ENCODE results near the gene TFDP1. TPM values are rescaled to one million over a fixed set of nuclear protein-coding genes. Genes with fewer than 3 reads are reported as not detected.
"Not testable (repeated sequence)": the region's sequence is repeated elsewhere in the genome, so short reads cannot be mapped to it uniquely, and the experiment has no call there.

The TFDP1 gene
- polyA plus RNA-seq, 3 donors from 2014 or later, result 25.2 to 39.3 (median 33.7) TPM

DNA sequence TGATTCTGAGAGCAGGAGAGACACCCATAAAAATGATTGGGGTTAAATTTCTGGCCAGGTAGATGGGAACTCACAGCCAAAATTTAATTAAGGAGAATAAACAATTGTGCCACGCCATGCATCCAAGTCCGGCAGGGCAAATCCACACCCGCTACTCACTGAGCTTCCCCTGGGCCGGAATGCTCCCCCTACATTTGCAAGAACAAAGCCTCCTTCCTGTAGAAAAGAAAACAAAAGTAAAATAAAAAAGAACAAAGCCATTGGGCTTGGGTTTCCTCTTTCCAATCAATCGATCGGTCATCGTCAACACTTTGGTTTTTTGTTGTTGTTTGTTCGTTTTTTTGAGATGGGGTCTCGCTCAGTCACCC, 30.2 kb upstream of the TFDP1 start:
- DNase-seq, result no peak
- H3K27ac Mint-ChIP-seq, result peak overlapping the region in 1 of 6 donors; percentile 40
- peaks cover 3 to 5% (median 4%) of the 10 kb centered on the region in 3 donors for H3K27me3 Mint-ChIP-seq (ENCODE audit: low read depth in 3 of 3)
- H3K9me3 Mint-ChIP-seq, result no peaks in the 10 kb centered on the region
- no peaks in the 10 kb centered on the region for H3K4me1 Mint-ChIP-seq
- peaks cover 5 to 18% (median 17%) of the 10 kb centered on the region in 3 donors for H3K36me3 Mint-ChIP-seq
- no peak overlapping the region for H3K4me3 Mint-ChIP-seq

DNA sequence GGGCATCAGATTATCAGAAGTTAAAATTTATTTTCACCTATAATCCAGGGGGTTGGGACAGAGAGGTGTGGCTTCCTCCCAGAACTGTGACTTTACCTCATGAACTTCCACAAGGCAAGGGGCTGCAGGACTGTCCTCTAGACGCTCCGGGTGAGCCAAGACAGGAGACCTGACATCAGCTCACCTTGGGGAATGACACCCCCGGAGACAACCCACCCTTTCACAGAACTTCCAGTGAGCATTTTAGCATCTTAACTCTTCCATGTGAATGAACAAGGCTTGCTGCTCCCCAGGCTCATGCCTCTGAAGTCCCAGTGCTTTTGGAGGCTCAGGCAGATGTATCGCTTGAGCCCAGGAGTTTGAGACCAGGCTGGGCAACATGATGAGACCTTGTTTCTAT, 29.4 kb upstream of the TFDP1 start:
- no peak for DNase-seq
- peaks cover 3 to 8% (median 4%) of the 10 kb centered on the region in 3 donors for H3K27me3 Mint-ChIP-seq (ENCODE audit: low read depth in 3 of 3)
- peaks cover 5 to 17% (median 17%) of the 10 kb centered on the region in 3 donors for H3K36me3 Mint-ChIP-seq
- H3K4me3 Mint-ChIP-seq, result no peak overlapping the region
- H3K4me1 Mint-ChIP-seq, result no peaks in the 10 kb centered on the region
- H3K27ac Mint-ChIP-seq, result no peak overlapping the region
- H3K9me3 Mint-ChIP-seq, result no peaks in the 10 kb centered on the region

DNA sequence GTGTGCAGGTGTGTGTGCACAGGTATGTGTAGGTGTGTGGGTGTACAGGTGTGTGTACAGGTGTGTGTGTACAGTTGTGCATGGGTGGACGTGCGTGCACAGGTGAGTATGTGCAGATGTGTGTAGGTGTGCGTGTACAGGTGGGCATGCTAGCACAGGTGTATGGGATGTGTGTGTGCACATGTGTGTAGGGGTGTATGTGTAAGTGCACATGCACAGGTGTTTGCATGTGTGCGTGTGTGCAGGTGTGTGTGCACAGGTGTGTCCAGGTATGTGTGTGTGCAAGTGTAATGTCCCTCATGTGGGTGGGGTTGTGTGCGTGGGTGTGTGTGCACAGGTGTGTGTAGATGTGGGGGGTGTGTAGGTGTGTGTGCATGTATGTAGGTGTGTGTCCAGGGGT, 27.5 kb upstream of the TFDP1 start:
- Mint-ChIP-seq H3K27ac (no peak overlapping the region), H3K4me1 (no peaks in the 10 kb centered on the region), H3K27me3 (ENCODE audit: low read depth in 3 of 3) (peaks cover 3 to 6% (median 4%) of the 10 kb centered on the region in 3 donors), H3K4me3 (no peak overlapping the region), H3K36me3 (peaks cover 0 to 5% (median 3%) of the 10 kb centered on the region in 3 donors), H3K9me3 (no peaks in the 10 kb centered on the region)
- no peak for DNase-seq

DNA sequence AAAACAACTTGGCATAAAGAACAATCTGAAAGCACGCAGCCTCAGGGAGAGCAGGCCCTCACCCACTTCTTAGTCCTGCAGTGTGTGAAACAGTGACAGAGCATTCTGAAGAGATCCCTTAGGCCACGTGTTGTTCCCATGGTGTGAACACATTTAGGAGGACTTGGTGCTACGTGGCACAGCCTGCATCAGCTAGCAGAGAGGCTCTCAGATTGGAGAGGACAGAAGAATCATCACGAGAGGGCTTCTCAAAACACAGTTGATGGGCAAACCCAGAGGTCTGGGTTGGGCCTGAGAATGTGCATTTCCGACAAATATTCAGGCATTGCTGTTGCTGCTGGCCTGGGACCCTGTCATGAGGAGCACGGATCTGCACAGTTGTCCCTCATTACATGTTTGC, 26.1 kb upstream of the TFDP1 start:
- Mint-ChIP-seq H3K4me1 (peaks cover 0 to 2% of the 10 kb centered on the region in 2 donors), H3K36me3 (peaks cover 0 to 3% (median 0%) of the 10 kb centered on the region in 3 donors), H3K27me3 (ENCODE audit: low read depth in 3 of 3) (peaks cover 3 to 6% (median 6%) of the 10 kb centered on the region in 3 donors), H3K27ac (peak overlapping the region in 1 of 6 donors; percentile 10), H3K4me3 (no peak overlapping the region), H3K9me3 (no peaks in the 10 kb centered on the region)
- no peak for DNase-seq

DNA sequence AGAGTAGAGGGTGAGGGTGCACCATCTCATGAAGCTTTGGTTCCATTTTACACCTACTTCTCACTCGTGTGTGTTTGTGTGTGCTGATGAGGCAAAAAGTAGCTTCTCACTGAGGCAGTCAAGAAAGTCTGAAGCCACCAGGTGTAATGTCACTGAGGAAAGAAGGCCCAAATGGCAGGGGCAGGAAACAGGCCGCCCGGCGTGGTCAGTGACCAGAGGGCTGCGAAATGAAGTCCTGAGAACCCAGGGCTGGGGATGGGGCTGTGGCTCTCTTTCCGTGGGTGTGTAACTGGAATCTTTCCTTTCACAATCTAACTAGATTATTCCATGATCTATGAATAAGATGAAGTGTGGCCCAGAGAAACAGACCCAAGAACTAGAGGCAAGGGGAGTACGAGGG, 25.5 kb upstream of the TFDP1 start:
- no peaks in the 10 kb centered on the region for H3K9me3 Mint-ChIP-seq

DNA sequence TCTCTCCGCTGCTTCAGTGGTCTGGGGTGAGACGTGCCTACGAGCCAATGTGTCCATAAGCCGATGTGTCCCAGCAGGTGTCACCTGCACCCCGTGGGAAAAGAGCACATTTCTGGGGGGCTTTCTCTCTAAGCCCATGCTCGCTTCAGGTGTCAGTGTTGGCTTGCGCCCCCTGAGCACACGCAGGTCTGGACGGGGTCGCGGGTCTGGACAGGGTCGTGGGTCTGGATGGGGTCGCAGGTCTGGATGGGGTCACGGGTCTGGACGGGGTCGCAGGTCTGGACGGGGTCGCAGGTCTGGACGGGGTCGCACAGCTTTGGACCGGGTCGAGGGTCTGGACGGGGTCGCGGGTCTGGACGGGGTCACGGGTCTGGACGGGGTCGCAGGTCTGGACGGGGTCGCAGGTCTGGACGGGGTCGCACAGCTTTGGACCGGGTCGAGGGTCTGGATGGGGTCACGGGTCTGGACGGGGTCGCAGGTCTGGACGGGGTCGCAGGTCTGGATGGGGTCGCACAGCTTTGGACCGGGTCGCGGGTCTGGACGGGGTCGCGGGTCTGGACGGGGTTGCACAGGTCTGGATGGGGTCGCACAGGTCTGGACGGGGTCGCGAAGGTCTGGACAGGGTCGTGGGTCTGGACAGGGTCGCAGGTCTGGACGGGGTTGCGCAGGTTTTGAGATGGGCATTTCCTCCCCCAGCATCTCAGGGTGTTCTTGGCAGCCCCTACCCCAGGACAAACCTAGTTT, 24.5 kb upstream of the TFDP1 start:
- peaks cover 0 to 3% (median 0%) of the 10 kb centered on the region in 3 donors for H3K36me3 Mint-ChIP-seq
- H3K4me3 Mint-ChIP-seq, result no peak overlapping the region
- no peaks in the 10 kb centered on the region for H3K9me3 Mint-ChIP-seq
- DNase-seq, result no peak
- no peak overlapping the region for H3K27ac Mint-ChIP-seq
- H3K27me3 Mint-ChIP-seq (ENCODE audit: low read depth in 3 of 3), result peaks cover 3 to 8% (median 4%) of the 10 kb centered on the region in 3 donors
- H3K4me1 Mint-ChIP-seq, result peaks cover 0 to 2% of the 10 kb centered on the region in 2 donors

More for the DNA sequence above, 25.5 kb upstream of the TFDP1 start:
- DNase-seq, result no peak
- Mint-ChIP-seq H3K36me3 (peaks cover 0 to 3% (median 0%) of the 10 kb centered on the region in 3 donors), H3K27me3 (ENCODE audit: low read depth in 3 of 3) (peaks cover 3 to 8% (median 6%) of the 10 kb centered on the region in 3 donors), H3K4me1 (peaks cover 0 to 2% of the 10 kb centered on the region in 2 donors), H3K4me3 (no peak overlapping the region), H3K27ac (no peak overlapping the region)

DNA sequence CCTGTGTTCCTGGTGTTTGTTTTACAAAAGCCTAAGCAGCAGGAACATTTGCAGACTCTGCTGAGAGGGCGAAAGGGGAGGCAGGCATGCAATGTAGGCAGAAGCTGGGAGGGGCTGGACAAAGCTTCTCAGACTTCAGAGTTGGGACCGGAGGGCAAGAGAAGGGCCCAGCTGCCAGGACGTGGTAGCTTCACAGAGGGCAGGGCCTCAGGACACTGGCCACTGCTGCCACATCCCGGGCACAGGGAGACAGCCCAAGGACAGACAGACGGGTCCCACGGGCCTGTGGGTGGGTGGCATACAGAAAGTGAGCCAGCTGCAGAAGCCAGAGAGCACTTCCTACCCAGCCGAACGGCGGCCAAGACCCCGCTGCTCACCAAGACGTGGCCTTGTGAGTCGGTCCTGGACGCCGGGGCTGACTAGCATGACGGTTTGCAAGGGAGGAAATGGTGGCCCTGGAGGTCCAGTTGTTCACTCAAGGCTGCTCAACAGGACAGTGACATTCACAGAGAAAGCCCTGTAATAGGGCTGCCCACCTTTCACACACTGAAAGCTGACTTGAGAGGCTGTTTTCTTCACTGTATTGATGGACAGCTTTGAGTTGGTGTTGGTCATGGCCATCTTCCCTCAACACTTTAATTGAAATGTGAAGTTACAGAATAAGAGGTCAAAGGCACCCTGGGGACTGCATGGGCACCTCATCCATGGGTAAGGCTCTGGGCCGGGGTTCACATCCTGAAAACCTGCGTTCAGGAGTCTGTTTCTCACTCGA, 23.7 kb upstream of the TFDP1 start:
- H3K4me3 Mint-ChIP-seq, result no peak overlapping the region
- H3K27me3 Mint-ChIP-seq (ENCODE audit: low read depth in 3 of 3), result peaks cover 3 to 8% (median 4%) of the 10 kb centered on the region in 3 donors
- H3K27ac Mint-ChIP-seq, result no peak overlapping the region
- H3K4me1 Mint-ChIP-seq, result peaks cover 0 to 2% of the 10 kb centered on the region in 2 donors
- H3K36me3 Mint-ChIP-seq, result peaks cover 0 to 3% (median 0%) of the 10 kb centered on the region in 3 donors
- no peak for DNase-seq
- H3K9me3 Mint-ChIP-seq, result no peaks in the 10 kb centered on the region

DNA sequence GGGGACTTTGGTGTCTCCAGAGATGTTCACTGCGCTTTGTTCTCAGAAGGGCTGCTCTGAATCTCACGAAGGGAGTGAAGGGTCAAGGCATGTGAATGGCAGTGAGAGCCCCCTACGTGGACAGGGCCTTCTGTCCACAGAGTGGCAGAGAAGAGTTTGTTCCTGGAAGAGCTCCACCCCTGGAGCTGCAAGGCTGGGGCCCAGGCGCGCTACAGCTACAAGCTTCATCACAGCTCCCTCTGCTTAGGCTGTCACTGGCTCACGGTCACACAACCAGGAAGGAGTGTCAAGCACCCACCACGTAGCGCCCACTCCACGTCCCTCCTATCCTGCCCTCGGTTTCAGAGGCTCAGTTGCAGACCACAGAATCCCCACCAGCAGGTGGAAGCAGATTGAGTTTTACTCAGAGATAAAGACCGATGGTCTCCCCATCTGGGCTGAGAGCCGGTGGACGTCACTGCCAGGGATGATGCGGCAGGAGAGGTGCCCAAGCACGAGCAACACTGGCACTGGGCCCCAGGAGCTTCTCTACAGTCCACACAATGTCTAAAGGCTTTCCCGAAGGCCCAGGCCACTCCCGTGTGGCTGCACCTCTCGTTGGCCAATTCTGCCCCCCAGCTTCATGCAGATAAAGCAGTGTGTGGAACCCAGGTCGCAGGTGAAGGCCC, 23.0 kb upstream of the TFDP1 start:
- H3K9me3 Mint-ChIP-seq, result no peaks in the 10 kb centered on the region
- no peaks in the 10 kb centered on the region for H3K36me3 Mint-ChIP-seq
- H3K4me1 Mint-ChIP-seq, result peaks cover 0 to 2% of the 10 kb centered on the region in 2 donors
- H3K27ac Mint-ChIP-seq, result no peak overlapping the region
- no peak overlapping the region for H3K4me3 Mint-ChIP-seq
- peaks cover 3 to 8% (median 3%) of the 10 kb centered on the region in 3 donors for H3K27me3 Mint-ChIP-seq (ENCODE audit: low read depth in 3 of 3)
- DNase-seq, result no peak

GRCh38 chr13:113562085-113562749, 22.3 kb upstream of the TFDP1 start:
- Mint-ChIP-seq H3K4me3 (no peak overlapping the region), H3K4me1 (peaks cover 0 to 2% of the 10 kb centered on the region in 2 donors), H3K9me3 (no peaks in the 10 kb centered on the region), H3K36me3 (no peaks in the 10 kb centered on the region), H3K27ac (no peak overlapping the region), H3K27me3 (ENCODE audit: low read depth in 3 of 3) (peaks cover 0 to 8% (median 3%) of the 10 kb centered on the region in 3 donors)
- peak in 2 of 3 donors; percentile 16 to 23 for DNase-seq

DNA sequence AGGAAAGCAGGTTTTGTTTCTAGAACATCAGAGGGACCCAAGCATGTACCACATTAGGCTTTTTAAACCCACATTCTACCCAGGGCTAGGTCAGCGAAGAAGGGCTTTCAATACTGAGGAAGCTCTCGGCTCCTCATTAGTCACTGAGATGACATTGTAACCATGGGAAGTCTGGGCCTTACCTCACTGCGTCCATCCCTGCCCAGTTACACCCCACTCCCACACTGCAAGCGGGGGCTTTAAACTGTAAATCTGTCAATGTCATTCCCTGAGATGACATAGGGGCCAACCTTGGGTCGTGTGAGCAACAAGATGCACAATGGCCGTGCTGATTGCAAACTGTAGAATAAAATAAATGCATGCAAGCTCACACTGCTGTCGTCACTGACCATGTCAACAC, 21.7 kb upstream of the TFDP1 start:
- no peak for DNase-seq
- no peak overlapping the region for H3K27ac Mint-ChIP-seq
- no peaks in the 10 kb centered on the region for H3K9me3 Mint-ChIP-seq
- H3K27me3 Mint-ChIP-seq (ENCODE audit: low read depth in 3 of 3), result peaks cover 0 to 8% (median 3%) of the 10 kb centered on the region in 3 donors
- H3K36me3 Mint-ChIP-seq, result no peaks in the 10 kb centered on the region
- H3K4me1 Mint-ChIP-seq, result peaks cover 0 to 2% of the 10 kb centered on the region in 2 donors
- H3K4me3 Mint-ChIP-seq, result no peak overlapping the region

- not testable (repeated sequence) for H3K4me1 Mint-ChIP-seq; DNase-seq; H3K9me3 Mint-ChIP-seq; H3K36me3 Mint-ChIP-seq; H3K27ac Mint-ChIP-seq; H3K4me3 Mint-ChIP-seq; H3K27me3 Mint-ChIP-seq (ENCODE audit: low read depth in 3 of 3)
Observed at GRCh38 chr13:113563511-113563910, 21.0 kb upstream of the TFDP1 start.

DNA sequence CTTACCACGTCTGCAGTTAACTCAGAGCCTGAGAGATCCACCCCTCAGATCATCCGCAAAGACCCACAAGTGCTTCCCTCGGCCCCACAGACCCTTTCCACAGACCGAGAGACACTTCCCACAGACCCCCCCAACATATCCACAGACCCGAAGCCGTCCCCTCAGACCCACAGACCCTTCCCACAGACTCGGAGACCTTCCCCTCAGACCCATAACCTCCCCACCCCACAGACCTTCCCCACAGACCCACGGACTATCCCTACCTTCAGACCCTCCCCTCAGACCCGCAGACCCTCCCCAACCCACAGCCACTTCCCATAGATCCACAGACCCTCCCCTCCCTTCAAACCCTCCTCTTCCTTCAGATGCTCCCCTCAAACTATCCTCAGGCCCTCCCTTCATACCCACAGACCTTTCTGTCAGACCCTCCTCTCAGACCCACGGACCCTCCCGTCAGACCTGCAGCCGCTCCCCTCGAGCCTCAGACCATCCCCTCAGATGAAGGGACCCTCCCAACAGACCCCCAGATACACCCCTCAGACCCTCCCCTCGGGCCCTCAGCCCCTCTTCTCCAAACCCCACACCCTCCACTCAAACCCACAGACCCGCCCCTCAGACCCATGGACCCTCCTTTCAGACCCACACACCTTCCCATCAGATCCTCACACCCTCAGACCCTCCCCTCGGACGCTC, 20.1 kb upstream of the TFDP1 start:
- no peaks in the 10 kb centered on the region for H3K36me3 Mint-ChIP-seq
- peaks cover 0 to 8% (median 3%) of the 10 kb centered on the region in 3 donors for H3K27me3 Mint-ChIP-seq (ENCODE audit: low read depth in 3 of 3)
- H3K4me1 Mint-ChIP-seq, result peaks cover 0 to 2% of the 10 kb centered on the region in 2 donors
- peak overlapping the region in 1 of 6 donors; percentile 29 for H3K27ac Mint-ChIP-seq
- DNase-seq, result no peak
- H3K4me3 Mint-ChIP-seq, result no peak overlapping the region
- H3K9me3 Mint-ChIP-seq, result no peaks in the 10 kb centered on the region
